ENCODE results near the gene CCDC188. TPM values are rescaled to one million over a fixed set of nuclear protein-coding genes. Genes with fewer than 3 reads are reported as not detected.

Gene CCDC188
- polyA plus RNA-seq, 1 donor from 2014 or later = not detected

- Histone ChIP-seq H3K4me2 (ENCODE audit: low read length) (no peak overlapping the region), H3K9ac (ENCODE audit: low read length) (no peak overlapping the region), H3K4me3 (ENCODE audit: low read length) (no peak overlapping the region), H3K79me2 (replicated peaks; ENCODE audit: insufficient read depth, low read length) (no peaks in the 10 kb centered on the region), H3F3A (ENCODE audit: insufficient read depth, low read length, poor library complexity, severe bottlenecking) (no peaks in the 10 kb centered on the region), H3K27ac (ENCODE audit: low read length) (no peak overlapping the region), H3K9me2 (ENCODE audit: insufficient read depth, low read length) (no peaks in the 10 kb centered on the region), H4K20me1 (ENCODE audit: insufficient read depth) (no peaks in the 10 kb centered on the region), H2AFZ (ENCODE audit: low read depth, low read length) (no peak overlapping the region), H3K36me3 (ENCODE audit: insufficient read depth, low read length) (no peaks in the 10 kb centered on the region), H3K9me3 (ENCODE audit: low read length) (no peaks in the 10 kb centered on the region), H3K27me3 (ENCODE audit: insufficient read depth, low read depth, low read length) (no peaks in the 10 kb centered on the region)
- TF ChIP-seq, protein P1, sequence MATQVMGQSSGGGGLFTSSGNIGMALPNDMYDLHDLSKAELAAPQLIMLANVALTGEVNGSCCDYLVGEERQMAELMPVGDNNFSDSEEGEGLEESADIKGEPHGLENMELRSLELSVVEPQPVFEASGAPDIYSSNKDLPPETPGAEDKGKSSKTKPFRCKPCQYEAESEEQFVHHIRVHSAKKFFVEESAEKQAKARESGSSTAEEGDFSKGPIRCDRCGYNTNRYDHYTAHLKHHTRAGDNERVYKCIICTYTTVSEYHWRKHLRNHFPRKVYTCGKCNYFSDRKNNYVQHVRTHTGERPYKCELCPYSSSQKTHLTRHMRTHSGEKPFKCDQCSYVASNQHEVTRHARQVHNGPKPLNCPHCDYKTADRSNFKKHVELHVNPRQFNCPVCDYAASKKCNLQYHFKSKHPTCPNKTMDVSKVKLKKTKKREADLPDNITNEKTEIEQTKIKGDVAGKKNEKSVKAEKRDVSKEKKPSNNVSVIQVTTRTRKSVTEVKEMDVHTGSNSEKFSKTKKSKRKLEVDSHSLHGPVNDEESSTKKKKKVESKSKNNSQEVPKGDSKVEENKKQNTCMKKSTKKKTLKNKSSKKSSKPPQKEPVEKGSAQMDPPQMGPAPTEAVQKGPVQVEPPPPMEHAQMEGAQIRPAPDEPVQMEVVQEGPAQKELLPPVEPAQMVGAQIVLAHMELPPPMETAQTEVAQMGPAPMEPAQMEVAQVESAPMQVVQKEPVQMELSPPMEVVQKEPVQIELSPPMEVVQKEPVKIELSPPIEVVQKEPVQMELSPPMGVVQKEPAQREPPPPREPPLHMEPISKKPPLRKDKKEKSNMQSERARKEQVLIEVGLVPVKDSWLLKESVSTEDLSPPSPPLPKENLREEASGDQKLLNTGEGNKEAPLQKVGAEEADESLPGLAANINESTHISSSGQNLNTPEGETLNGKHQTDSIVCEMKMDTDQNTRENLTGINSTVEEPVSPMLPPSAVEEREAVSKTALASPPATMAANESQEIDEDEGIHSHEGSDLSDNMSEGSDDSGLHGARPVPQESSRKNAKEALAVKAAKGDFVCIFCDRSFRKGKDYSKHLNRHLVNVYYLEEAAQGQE (IDR thresholded peaks at IDR 0.05; ENCODE audit: borderline replicate concordance) = no peak
- no peak for TF ChIP-seq POLR2AphosphoS5 (IDR thresholded peaks at IDR 0.05)
- TF ChIP-seq EZH2 (IDR thresholded peaks at IDR 0.05; ENCODE audit: borderline replicate concordance, insufficient read depth, low read length, poor library complexity, severe bottlenecking) = no peak
- no peak for TF ChIP-seq MXI1 (conservative IDR thresholded peaks at IDR 0.05; ENCODE audit: poor library complexity, severe bottlenecking)
These were observed 1.6 kb upstream of the CCDC188 start for GRCh38 chr22:20152464-20152890.

- Histone ChIP-seq H3K4me3 (ENCODE audit: low read length) (no peak overlapping the region), H3F3A (ENCODE audit: insufficient read depth, low read length, poor library complexity, severe bottlenecking) (no peaks in the 10 kb centered on the region), H4K20me1 (ENCODE audit: insufficient read depth) (no peaks in the 10 kb centered on the region), H3K9ac (ENCODE audit: low read length) (no peak overlapping the region), H3K4me2 (ENCODE audit: low read length) (no peak overlapping the region), H2AFZ (ENCODE audit: low read depth, low read length) (no peak overlapping the region), H3K27ac (ENCODE audit: low read length) (no peak overlapping the region), H3K9me3 (ENCODE audit: low read length) (no peaks in the 10 kb centered on the region), H3K79me2 (replicated peaks; ENCODE audit: insufficient read depth, low read length) (no peaks in the 10 kb centered on the region), H3K36me3 (ENCODE audit: insufficient read depth, low read length) (no peaks in the 10 kb centered on the region), H3K9me2 (ENCODE audit: insufficient read depth, low read length) (no peaks in the 10 kb centered on the region), H3K27me3 (ENCODE audit: insufficient read depth, low read depth, low read length) (no peaks in the 10 kb centered on the region)
- no peak for TF ChIP-seq POLR2AphosphoS5 (IDR thresholded peaks at IDR 0.05)
- TF ChIP-seq, protein P2, sequence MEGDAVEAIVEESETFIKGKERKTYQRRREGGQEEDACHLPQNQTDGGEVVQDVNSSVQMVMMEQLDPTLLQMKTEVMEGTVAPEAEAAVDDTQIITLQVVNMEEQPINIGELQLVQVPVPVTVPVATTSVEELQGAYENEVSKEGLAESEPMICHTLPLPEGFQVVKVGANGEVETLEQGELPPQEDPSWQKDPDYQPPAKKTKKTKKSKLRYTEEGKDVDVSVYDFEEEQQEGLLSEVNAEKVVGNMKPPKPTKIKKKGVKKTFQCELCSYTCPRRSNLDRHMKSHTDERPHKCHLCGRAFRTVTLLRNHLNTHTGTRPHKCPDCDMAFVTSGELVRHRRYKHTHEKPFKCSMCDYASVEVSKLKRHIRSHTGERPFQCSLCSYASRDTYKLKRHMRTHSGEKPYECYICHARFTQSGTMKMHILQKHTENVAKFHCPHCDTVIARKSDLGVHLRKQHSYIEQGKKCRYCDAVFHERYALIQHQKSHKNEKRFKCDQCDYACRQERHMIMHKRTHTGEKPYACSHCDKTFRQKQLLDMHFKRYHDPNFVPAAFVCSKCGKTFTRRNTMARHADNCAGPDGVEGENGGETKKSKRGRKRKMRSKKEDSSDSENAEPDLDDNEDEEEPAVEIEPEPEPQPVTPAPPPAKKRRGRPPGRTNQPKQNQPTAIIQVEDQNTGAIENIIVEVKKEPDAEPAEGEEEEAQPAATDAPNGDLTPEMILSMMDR (IDR thresholded peaks at IDR 0.05; ENCODE audit: poor library complexity, severe bottlenecking) = no peak
- TF ChIP-seq MXI1 (conservative IDR thresholded peaks at IDR 0.05; ENCODE audit: poor library complexity, severe bottlenecking) = no peak
- no peak for TF ChIP-seq SMC3 (conservative IDR thresholded peaks at IDR 0.05; ENCODE audit: poor library complexity)
- TF ChIP-seq, protein P1 (IDR thresholded peaks at IDR 0.05; ENCODE audit: borderline replicate concordance) = no peak
- TF ChIP-seq RAD21 (conservative IDR thresholded peaks at IDR 0.05) = no peak
- TF ChIP-seq TAF1 (IDR thresholded peaks at IDR 0.05; ENCODE audit: low read depth) = no peak
- TF ChIP-seq EP300 (conservative IDR thresholded peaks at IDR 0.05; ENCODE audit: poor library complexity, severe bottlenecking) = no peak
- no peak for TF ChIP-seq EZH2 (IDR thresholded peaks at IDR 0.05; ENCODE audit: borderline replicate concordance, insufficient read depth, low read length, poor library complexity, severe bottlenecking)
These were observed 377 bp upstream of the CCDC188 start for GRCh38 chr22:20151276-20151588.

Data from neural cell (in vitro differentiated cells).